ENCODE data around the gene UBC.
A peak's percentile ranks its signal among the peaks of the same experiment; 100 is the strongest.
"Not testable (repeated sequence)": the region's sequence is repeated elsewhere in the genome, so short reads cannot be mapped to it uniquely, and the experiment has no call there.

UBC gene

DNA sequence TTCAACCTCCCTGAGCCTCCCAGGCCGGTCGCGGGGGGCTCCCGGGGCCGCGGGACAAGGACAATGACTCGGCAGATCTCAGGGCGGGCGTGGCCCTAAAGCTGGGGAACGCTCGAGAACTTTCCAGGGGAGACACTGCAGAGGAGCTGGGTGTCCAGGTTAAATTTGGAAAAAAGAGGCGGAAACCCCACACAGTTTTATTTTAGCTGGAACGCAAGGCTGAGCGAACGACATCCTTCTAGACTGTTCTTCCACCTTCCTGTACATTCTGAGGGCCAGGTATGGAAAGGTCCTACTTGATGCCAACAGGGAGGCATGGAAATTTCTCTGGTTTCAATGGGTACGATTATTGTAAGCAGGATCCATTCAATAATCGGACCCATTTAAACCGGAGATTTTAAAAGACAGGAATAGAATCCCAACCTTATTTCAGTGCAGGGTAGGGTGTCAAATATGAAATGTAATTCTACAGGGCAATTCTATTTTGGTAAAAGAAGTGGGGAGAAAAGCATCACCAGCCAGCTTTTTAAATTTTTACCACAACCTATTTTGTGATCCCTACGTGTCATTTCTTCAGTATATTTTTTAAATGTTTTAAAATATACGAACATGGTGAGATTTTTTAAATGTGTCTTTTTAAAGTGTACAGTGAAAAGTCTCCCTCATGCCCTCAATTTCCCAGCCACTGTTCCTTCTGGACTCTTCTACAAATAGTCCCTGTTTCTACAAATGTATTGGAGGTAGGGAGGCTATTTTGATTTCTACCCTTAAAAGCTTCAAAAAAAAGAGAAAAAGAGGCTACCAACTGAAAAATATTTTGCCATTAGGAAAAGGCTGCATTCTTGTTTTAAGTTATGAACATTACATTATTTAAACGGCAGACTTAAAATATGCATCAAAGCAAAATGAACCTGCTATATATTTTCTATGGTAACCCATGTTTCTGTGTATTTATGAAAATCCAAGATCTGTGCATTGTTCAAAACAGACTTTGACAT, 1.1 kb upstream of the UBC start:
- DNase-seq (ENCODE audit: low spot score) (peak; percentile 34), FAIRE-seq (no peak)

DNA sequence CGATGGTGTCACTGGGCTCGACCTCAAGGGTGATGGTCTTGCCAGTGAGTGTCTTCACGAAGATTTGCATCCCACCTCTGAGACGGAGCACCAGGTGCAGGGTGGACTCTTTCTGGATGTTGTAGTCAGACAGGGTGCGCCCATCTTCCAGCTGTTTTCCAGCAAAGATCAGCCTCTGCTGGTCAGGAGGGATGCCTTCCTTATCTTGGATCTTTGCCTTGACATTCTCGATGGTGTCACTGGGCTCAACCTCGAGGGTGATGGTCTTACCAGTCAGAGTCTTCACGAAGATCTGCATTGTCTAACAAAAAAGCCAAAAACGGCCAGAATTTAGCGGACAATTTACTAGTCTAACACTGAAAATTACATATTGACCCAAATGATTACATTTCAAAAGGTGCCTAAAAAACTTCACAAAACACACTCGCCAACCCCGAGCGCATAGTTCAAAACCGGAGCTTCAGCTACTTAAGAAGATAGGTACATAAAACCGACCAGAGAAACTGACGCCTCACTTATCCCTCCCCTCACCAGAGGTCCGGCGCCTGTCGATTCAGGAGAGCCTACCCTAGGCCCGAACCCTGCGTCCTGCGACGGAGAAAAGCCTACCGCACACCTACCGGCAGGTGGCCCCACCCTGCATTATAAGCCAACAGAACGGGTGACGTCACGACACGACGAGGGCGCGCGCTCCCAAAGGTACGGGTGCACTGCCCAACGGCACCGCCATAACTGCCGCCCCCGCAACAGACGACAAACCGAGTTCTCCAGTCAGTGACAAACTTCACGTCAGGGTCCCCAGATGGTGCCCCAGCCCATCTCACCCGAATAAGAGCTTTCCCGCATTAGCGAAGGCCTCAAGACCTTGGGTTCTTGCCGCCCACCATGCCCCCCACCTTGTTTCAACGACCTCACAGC, 717 bp downstream of the UBC start:
- FAIRE-seq: no peak
- peak; percentile 74 for DNase-seq (ENCODE audit: low spot score)

GRCh38 chr12:124912529-124913287, 1.7 kb downstream of the UBC start:
- FAIRE-seq; DNase-seq (ENCODE audit: low spot score): not testable (repeated sequence)

DNA sequence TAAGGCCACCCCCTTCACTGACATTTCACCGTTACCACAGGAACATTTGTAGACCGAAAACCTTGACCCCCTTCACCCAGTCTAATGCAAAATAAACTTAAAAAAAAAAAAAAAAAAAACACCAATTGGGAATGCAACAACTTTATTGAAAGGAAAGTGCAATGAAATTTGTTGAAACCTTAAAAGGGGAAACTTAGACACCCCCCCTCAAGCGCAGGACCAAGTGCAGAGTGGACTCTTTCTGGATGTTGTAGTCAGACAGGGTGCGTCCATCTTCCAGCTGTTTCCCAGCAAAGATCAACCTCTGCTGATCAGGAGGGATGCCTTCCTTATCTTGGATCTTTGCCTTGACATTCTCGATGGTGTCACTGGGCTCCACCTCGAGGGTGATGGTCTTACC, 2.9 kb downstream of the UBC start:
- DNase-seq (ENCODE audit: low spot score); FAIRE-seq: not testable (repeated sequence)

DNA sequence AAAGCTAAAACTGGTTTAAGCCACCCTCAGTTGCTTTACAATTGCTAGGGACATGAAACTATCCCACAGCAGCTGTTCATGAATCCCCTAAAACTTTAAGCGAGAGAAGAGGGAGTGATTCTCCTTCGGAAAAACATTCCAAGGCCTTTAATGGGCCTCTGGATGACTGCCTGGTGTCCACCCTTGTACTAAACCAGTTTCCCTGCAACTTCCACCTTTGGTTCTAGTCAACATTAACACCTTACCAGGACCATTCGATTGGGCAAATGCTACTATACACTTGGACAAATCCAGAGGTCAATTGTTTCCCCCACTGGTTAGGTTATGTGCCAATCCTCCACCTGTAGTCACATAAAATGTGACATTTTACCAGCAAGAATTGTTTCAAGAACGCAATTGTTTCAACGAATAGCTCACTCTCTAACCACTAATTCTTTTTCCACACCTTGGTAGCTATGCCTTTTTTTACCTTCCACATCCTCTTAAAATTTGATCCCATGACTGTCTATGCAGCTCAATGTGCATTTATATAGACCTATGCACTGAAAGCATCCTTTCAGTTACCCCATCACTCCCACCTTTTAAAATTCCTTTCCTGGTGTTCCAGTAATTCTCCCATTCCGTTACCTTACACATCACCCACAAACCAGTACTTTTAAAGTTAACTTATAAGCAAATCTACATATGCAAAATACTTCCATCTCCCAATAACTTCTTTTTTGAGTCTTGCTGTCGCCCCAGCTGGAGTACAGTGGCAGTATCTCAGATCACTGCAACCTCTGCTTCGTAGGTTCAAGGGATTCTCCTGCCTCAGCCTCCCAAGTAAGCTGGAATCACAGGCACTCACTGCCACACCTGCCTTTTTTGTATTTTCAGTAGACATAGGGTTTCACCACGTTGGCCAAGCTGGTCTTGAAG, 3.6 kb downstream of the UBC start:
- DNase-seq (ENCODE audit: low spot score) (no peak), FAIRE-seq (no peak)

GRCh38 chr12:124909831-124910560, 4.5 kb downstream of the UBC start:
- DNase-seq (ENCODE audit: low spot score) (peak; percentile 17), FAIRE-seq (no peak)

GRCh38 chr12:124906606-124907261, 7.7 kb downstream of the UBC start:
- DNase-seq (ENCODE audit: low spot score) (peak; percentile 78), FAIRE-seq (peak; percentile 75)

DNA sequence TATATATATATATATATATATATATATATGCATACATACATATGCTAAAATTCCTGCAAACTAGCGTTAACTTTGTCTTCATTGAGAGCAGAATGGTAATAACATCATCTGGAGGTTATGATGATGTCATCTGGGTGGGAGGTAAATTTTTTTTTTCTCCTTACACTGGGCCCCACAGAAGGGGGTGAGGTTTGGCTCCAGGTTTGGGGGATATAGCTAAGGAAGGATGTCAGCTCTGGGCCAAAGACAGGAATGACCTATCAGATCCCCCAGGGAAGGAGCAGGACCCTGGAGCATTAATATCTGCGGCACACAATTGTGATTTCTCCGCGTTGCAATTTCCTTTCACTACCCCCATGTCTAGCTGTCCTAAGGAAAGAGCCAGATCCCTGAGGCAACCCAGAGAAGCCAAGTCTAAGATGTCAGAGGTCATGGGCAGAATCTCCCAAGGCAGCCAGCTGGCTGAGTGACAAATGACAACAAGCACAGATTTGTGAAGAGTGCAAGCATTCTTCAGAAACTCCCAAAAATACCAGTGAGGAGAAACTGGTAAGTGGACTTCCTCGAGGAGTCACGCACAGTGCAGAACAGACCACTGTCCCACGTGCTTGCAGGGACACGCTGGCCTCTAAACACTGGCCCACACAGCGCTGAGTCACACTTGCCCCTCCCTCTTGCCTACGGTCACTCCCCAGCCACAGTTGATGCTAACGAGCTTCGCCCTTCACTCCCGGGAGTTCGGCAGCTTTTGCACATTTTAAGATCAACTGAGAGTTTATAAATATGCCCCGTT, 9.9 kb downstream of the UBC start:
- FAIRE-seq: peak; percentile 72

GRCh38 chr12:124902916-124903315, 11.5 kb downstream of the UBC start:
- DNase-seq (ENCODE audit: low spot score) (no peak), FAIRE-seq (no peak)

More for the DNA sequence above, 9.9 kb downstream of the UBC start:
- peak; percentile 70 for DNase-seq (ENCODE audit: low spot score)

DNA sequence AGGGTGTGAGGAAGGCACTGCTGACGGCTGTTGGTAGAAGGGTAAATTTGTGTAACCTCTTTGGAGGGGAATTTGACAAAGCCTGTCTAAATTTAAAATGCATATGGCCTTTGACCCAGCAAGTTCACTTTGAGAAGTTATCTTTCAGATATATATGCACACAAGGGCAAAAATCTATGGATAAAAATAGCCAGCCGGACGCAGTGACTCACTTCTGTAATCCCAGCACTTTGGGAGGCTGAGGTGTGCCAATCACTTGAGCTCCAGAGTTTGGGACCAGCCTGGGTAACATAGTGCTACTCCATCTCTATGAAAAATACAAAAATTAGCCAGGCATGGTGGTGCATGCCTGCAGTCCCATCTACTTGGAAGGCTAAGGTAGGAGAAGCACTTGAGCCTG, 13.4 kb downstream of the UBC start:
- FAIRE-seq (no peak), DNase-seq (ENCODE audit: low spot score) (no peak)

GRCh38 chr12:124900345-124900795, 14.1 kb downstream of the UBC start:
- FAIRE-seq: not testable (repeated sequence)

GRCh38 chr12:124898923-124899294, 15.5 kb downstream of the UBC start:
- DNase-seq (ENCODE audit: low spot score): no peak
- FAIRE-seq: no peak

More at GRCh38 chr12:124900345-124900795, 14.1 kb downstream of the UBC start:
- not testable (repeated sequence) for DNase-seq (ENCODE audit: low spot score)

DNA sequence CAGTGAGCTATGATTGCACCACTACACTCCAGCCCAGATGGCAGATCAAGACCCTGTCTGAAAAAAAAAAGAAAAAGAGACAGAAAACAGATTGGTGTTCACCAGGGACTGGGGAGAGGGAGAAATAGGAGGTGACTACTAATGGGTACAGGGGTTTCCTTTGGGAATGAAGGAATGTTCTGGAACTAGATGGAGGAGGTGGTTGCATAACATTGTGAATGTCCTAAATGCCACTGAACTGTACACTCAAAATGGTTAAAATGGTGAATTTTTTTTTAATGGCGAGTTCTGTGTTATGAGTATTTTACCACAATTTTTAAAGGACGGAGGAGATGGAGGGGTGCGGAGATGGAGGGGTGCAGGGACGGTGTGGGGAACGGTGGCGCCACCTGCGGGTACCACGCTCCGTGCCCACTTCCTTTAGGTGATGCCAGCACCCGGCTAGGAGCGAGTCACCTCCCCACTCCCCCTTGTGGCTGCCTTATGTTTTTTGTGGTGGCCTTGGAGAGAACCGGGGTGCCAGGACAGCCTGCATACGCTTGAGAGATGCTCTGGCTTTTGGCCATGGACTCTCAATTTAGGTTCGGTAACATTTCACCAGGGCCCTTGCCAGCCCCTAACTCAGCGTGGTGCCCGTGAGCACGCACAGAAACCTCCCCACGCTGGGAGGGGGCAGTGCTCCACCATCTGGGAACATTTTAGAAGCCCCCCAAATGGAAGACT, 16.1 kb downstream of the UBC start:
- DNase-seq (ENCODE audit: low spot score): no peak
- no peak for FAIRE-seq

DNA sequence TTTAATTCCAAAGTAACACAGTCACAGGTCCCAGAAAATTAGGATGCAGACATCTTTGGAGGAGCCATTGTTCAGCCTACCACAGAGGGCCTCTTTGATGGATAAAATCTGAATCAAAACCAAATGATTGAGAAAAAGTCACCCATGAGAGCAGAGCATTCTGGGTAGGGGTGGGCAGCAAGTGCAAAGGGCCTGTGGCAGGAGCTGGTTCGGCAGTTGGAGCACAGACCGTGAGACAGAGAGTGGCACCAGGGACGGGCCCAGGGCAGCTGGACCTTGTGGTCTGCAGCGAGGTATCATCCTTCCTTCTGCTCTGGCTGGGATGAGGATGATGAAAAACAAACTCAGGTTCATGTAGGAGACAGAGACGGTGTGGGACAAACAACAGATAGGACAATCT, 18.0 kb downstream of the UBC start:
- FAIRE-seq (no peak), DNase-seq (ENCODE audit: low spot score) (no peak)

- FAIRE-seq: no peak
- DNase-seq (ENCODE audit: low spot score): no peak
Measured at GRCh38 chr12:124893792-124894516, 20.5 kb downstream of the UBC start.

- FAIRE-seq: no peak
- DNase-seq (ENCODE audit: low spot score): no peak
Measured at GRCh38 chr12:124888260-124888659, 26.2 kb downstream of the UBC start.

DNA sequence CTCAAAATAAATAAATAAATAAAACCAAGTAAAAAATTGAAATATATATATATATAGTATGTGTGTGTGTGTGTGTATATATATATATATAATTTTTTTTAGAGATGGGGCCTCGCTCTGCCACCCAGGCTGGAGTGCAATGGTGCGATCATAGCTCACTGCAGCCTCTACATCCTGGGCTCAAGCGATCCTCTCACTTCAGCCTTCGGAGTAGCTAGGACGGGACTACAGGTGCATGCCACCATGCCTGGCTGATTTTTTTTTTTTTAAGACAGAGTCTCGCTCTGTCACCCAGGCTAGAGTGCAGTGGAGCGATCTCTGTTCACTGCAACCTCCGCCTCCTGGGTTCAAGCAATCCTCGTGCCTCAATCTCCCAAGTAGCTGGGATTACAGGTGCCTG, 26.7 kb downstream of the UBC start:
- not testable (repeated sequence) for DNase-seq (ENCODE audit: low spot score); FAIRE-seq
